22Rv1 (cell line): ENCODE data around the gene SPIB.

Source experiments
- H3K27ac ChIP-seq: fragments of 450-650 bp; 2 replicates; pipeline ENCODE4 v1.5.1; 2017
- CTCF ChIP-seq: fragments of 450-650 bp; IDR thresholded peaks from 2 replicates; pipeline ENCODE4 v1.5.1; 2017; ENCODE audit warnings: mild to moderate bottlenecking
- ZFX ChIP-seq: fragments of 450-650 bp; IDR thresholded peaks from 2 replicates; pipeline ENCODE4 v1.6.1; 2017; ENCODE audit warnings: antibody characterized with exemption, borderline replicate concordance

SPIB gene

GRCh38 chr19:50417111-50418081 lies 1.3 kb upstream of the SPIB start:
- H3K27ac ChIP-seq: no peak overlapping the region
- TF ChIP-seq CTCF: no peak
- no peak for TF ChIP-seq ZFX

DNA sequence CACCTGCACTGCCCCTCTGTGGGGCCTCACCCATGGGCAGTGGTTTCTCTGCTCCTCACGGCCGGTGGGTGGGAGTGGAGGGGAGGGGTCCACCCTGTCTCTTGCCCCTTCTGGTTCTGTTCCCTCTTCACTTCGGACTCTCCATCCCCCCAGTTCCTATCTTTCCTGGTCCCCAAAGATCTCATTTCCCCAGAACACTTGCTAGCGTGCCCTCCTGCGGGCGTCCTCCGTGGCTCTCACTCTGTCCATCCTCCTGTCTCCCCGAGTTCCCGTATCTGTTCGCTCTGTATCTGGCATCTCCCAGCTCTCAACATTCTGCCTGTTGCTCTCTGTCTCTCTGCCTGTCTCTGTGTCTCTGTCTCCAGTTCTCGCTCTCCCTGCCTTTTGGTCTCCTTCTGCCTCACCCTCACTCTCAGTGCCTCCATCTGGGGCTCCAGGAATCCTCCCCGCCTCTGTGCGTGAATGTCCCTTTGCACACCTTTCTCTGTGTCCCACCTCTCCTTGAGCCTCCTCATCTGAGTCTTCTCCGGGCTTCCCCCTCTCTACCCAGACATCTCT lies 363 bp downstream of the SPIB start:
- TF ChIP-seq ZFX (no peak), CTCF (no peak)
- H3K27ac ChIP-seq: no peak overlapping the region

GRCh38 chr19:50419580-50420035 lies 870 bp downstream of the SPIB start:
- H3K27ac ChIP-seq: no peak overlapping the region
- TF ChIP-seq CTCF (no peak), ZFX (no peak)

- no peak overlapping the region for H3K27ac ChIP-seq
Measured at GRCh38 chr19:50420127-50420526, 1.4 kb downstream of the SPIB start.

DNA sequence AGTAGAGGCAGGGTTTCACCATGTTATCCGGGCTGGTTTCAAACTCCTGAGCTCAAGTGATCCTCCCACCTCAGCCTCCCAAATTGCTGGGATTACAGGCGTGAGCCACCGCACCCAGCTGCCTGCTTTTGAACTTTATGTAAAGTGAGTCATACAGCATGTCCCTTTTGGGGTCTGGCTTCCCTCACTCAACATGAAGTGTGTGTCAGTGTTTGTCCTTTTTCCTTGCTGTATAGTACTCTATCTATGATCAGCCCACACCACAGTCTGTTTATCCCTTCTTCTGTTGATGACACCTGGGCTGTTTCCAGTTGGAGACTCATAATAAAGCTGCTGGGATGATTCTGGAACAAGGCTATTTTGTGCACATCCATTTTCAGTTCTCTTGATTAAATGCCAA lies 2.1 kb downstream of the SPIB start:
- H3K27ac ChIP-seq: no peak overlapping the region
- no peak for TF ChIP-seq ZFX
- no peak for TF ChIP-seq CTCF

More at GRCh38 chr19:50420127-50420526, 1.4 kb downstream of the SPIB start:
- no peak for TF ChIP-seq CTCF
- TF ChIP-seq ZFX: no peak

DNA sequence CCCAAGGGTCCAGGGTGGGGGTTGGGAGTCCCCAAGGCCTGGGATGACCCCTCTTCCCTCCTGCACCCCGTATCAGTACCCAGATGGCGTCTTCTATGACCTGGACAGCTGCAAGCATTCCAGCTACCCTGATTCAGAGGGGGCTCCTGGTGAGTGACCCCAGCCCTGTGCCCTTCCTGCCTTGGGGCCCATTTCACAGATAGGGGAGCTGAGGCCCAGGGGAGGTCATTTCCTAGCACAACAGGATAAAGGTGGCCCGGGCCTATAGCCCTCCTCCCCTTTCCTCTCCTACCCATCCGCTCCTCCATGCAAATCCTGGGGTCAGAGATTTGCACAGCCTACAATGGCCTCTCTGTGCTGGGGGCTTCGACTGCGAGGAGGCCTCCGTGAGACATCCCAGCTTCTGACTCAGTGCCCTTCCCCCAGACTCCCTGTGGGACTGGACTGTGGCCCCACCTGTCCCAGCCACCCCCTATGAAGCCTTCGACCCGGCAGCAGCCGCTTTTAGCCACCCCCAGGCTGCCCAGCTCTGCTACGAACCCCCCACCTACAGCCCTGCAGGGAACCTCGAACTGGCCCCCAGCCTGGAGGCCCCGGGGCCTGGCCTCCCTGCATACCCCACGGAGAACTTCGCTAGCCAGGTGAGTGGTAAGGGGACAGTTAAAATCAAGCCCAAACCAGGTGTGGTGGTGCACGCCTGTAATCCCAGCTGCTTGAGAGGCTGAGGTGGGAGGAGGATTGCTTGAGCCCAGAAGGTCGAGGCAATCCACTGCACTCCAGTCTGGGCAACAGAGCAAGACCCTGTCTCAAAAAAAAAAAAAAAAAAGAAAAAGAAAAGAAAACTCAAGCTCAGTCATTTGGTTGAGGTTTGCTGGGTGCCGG lies 3.9 kb downstream of the SPIB start:
- TF ChIP-seq ZFX: no peak
- TF ChIP-seq CTCF: no peak
- H3K27ac ChIP-seq: no peak overlapping the region
